ENCODE data around the gene CNBP. TPM values are rescaled to one million over a fixed set of nuclear protein-coding genes. Genes with fewer than 3 reads are reported as not detected.
A peak's percentile ranks its signal among the peaks of the same experiment; 100 is the strongest.

The CNBP gene
- total and polyA plus RNA-seq, 2 experiments from 2014 or later: 240 to 373 TPM

DNA sequence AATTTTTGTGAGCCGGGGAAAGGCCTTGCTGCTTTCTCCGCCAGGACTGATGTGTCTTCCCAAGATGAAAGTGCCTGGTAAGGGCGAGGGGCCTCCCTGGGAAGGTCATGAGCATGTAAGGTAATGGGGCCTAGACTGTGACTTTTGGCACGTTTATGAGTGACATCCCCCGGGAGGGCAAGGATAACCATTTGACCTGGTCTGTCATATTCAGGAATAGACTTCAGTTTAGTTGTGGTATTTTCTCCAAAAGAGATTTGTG, 631 bp upstream of the CNBP start:
- Histone ChIP-seq H3K79me2 (ENCODE audit: insufficient read depth) (peaks cover 71% of the 10 kb centered on the region), H3F3A (ENCODE audit: insufficient read depth) (peaks cover 38% of the 10 kb centered on the region), H3K27me3 (replicated peaks; ENCODE audit: insufficient read depth) (no peaks in the 10 kb centered on the region), H3K4me2 (ENCODE audit: unreplicated experiment) (peak overlapping the region; percentile 98), H3K27ac (peak overlapping the region; percentile 88), H3K9me2 (ENCODE audit: insufficient read depth) (no peaks in the 10 kb centered on the region), H4K20me1 (ENCODE audit: insufficient read depth) (peaks cover 16% of the 10 kb centered on the region), H3K4me3 (peak overlapping the region; percentile 91), H3K36me3 (ENCODE audit: low read depth) (no peaks in the 10 kb centered on the region), H2AFZ (peak overlapping the region; percentile 81), H3K4me1 (ENCODE audit: insufficient read depth) (peaks cover 27% of the 10 kb centered on the region), H3K9ac (peak overlapping the region; percentile 99), H3K9me3 (ENCODE audit: low read depth) (no peaks in the 10 kb centered on the region)
- WGBS, 2 experiments (ENCODE audit: low coverage in 1 of 2, low lambda C conversion rate in 2 of 2, missing lambda C conversion rate in 2 of 2): 2 to 3% methylated on average over 5 of the region's 5 CpGs
- peak; percentile 46 for DNase-seq
- in situ Hi-C loops (cut with MboI): no loop called here
- TF ChIP-seq EZH2phosphoT487 (IDR thresholded peaks at IDR 0.05; ENCODE audit: insufficient read depth, low read depth) (no peak), EZH2 (IDR thresholded peaks at IDR 0.05; ENCODE audit: insufficient read depth, poor library complexity, severe bottlenecking) (no peak)

DNA sequence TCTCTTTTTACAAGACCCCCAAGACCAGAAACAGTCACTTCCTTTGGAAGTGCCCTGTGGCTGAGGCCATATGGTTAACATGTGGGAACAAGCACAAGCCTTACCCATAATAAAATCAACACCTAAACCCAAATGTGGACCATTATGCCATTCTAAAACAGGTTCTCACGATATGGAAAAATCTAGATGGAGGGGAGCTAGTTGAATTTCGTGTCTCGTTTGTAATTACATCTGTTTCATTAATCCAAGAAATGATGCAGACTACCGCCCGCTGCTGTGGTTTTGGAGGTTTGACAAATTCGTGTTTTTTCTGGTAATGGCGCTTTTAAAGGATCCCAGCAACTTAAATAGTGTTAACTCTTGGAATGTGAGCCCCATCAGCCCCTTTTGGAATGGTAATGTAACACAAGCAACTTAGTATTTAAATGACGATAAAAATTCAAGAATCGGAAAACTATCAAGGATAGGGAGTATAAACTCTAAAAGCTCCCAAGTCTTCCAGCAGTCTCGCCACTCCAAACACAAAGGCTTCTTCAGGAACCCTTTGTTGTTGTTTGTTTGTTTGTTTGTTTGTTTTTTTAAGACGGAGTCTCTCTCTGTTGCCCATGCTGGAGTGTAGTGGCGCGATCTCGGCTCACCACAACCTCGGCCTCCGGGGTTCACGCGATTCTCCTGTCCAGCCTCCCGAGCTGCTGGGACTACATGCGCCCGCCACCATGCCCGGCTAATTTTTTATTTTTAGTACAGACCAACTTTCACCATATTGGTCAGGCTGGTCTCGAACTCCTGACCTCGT, 1.1 kb downstream of the CNBP start:
- H3K36me3 ChIP-seq (ENCODE audit: low read depth): peaks cover 12% of the 10 kb centered on the region
- H3K4me3 ChIP-seq: peak overlapping the region; percentile 91
- WGBS, 2 experiments (ENCODE audit: low coverage in 1 of 2, low lambda C conversion rate in 2 of 2, missing lambda C conversion rate in 2 of 2): 1% methylated on average over 24 of the region's 24 CpGs
- H4K20me1 ChIP-seq (ENCODE audit: insufficient read depth): peaks cover 24% of the 10 kb centered on the region
- no peaks in the 10 kb centered on the region for H3K9me2 ChIP-seq (ENCODE audit: insufficient read depth)
- TF ChIP-seq EZH2 (IDR thresholded peaks at IDR 0.05; ENCODE audit: insufficient read depth, poor library complexity, severe bottlenecking): no peak
- no peak for TF ChIP-seq EZH2phosphoT487 (IDR thresholded peaks at IDR 0.05; ENCODE audit: insufficient read depth, low read depth)
- H3K4me1 ChIP-seq (ENCODE audit: insufficient read depth): peaks cover 36% of the 10 kb centered on the region
- peak overlapping the region; percentile 99 for H3K9ac ChIP-seq
- H3K79me2 ChIP-seq (ENCODE audit: insufficient read depth): peaks cover 89% of the 10 kb centered on the region
- peaks cover 52% of the 10 kb centered on the region for H3F3A ChIP-seq (ENCODE audit: insufficient read depth)
- H3K27ac ChIP-seq: peak overlapping the region; percentile 88
- H3K4me2 ChIP-seq (ENCODE audit: unreplicated experiment): peak overlapping the region; percentile 98
- in situ Hi-C loops (cut with MboI): no loop called here
- H3K27me3 ChIP-seq (replicated peaks; ENCODE audit: insufficient read depth): no peaks in the 10 kb centered on the region
- no peaks in the 10 kb centered on the region for H3K9me3 ChIP-seq (ENCODE audit: low read depth)
- H2AFZ ChIP-seq: no peak overlapping the region
- DNase-seq: peak; percentile 67

DNA sequence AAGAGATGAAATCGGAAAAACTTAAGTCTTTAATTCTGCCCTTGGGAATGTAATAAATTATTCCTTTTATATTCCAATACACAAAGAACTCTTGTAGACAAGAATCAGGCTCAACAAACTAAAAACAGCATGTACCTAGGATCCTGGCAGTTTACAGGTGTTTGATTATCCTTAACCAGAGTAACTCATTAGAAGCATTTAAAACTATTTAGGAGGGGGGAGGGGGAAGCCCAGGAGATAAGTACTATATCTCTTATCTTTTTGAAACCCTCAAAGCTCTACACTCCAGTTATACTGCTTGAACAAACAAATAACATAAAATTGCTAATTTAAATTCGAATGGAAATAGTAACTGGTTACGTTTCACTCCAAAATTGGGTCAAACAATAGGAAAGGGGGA, 1.9 kb downstream of the CNBP start:
- Histone ChIP-seq H3K79me2 (ENCODE audit: insufficient read depth) (peaks cover 96% of the 10 kb centered on the region), H3F3A (ENCODE audit: insufficient read depth) (peaks cover 60% of the 10 kb centered on the region), H3K27me3 (replicated peaks; ENCODE audit: insufficient read depth) (no peaks in the 10 kb centered on the region), H3K9ac (peak overlapping the region; percentile 99), H3K9me3 (ENCODE audit: low read depth) (no peaks in the 10 kb centered on the region), H2AFZ (no peak overlapping the region), H3K4me3 (peak overlapping the region; percentile 91), H4K20me1 (ENCODE audit: insufficient read depth) (peaks cover 31% of the 10 kb centered on the region), H3K27ac (peak overlapping the region; percentile 88), H3K36me3 (ENCODE audit: low read depth) (peaks cover 19% of the 10 kb centered on the region), H3K9me2 (ENCODE audit: insufficient read depth) (no peaks in the 10 kb centered on the region), H3K4me2 (ENCODE audit: unreplicated experiment) (peak overlapping the region; percentile 98), H3K4me1 (ENCODE audit: insufficient read depth) (peaks cover 32% of the 10 kb centered on the region)
- DNase-seq: no peak
- in situ Hi-C loops (cut with MboI): no loop called here
- 12 to 16% methylated on average over 3 of the region's 3 CpGs for WGBS, 2 experiments (ENCODE audit: low coverage in 1 of 2, low lambda C conversion rate in 2 of 2, missing lambda C conversion rate in 2 of 2)
- TF ChIP-seq EZH2 (IDR thresholded peaks at IDR 0.05; ENCODE audit: insufficient read depth, poor library complexity, severe bottlenecking): no peak
- TF ChIP-seq EZH2phosphoT487 (IDR thresholded peaks at IDR 0.05; ENCODE audit: insufficient read depth, low read depth): no peak

- peak overlapping the region; percentile 98 for H3K4me2 ChIP-seq (ENCODE audit: unreplicated experiment)
- 21 to 22% methylated on average over 1 of the region's 1 CpG for WGBS, 2 experiments (ENCODE audit: low coverage in 1 of 2, low lambda C conversion rate in 2 of 2, missing lambda C conversion rate in 2 of 2)
- H3K27me3 ChIP-seq (replicated peaks; ENCODE audit: insufficient read depth): no peaks in the 10 kb centered on the region
- in situ Hi-C loops (cut with MboI): no loop called here
- H3K9me2 ChIP-seq (ENCODE audit: insufficient read depth): no peaks in the 10 kb centered on the region
- peaks cover 32% of the 10 kb centered on the region for H3K4me1 ChIP-seq (ENCODE audit: insufficient read depth)
- peaks cover 42% of the 10 kb centered on the region for H4K20me1 ChIP-seq (ENCODE audit: insufficient read depth)
- peak overlapping the region; percentile 99 for H3K9ac ChIP-seq
- peaks cover 27% of the 10 kb centered on the region for H3K36me3 ChIP-seq (ENCODE audit: low read depth)
- H3K4me3 ChIP-seq: peak overlapping the region; percentile 91
- DNase-seq: peak; percentile 45
- TF ChIP-seq EZH2 (IDR thresholded peaks at IDR 0.05; ENCODE audit: insufficient read depth, poor library complexity, severe bottlenecking): no peak
- no peak for TF ChIP-seq EZH2phosphoT487 (IDR thresholded peaks at IDR 0.05; ENCODE audit: insufficient read depth, low read depth)
- H3K27ac ChIP-seq: peak overlapping the region; percentile 76
- H3K79me2 ChIP-seq (ENCODE audit: insufficient read depth): peaks cover 98% of the 10 kb centered on the region
- H3K9me3 ChIP-seq (ENCODE audit: low read depth): no peaks in the 10 kb centered on the region
- no peak overlapping the region for H2AFZ ChIP-seq
- peaks cover 51% of the 10 kb centered on the region for H3F3A ChIP-seq (ENCODE audit: insufficient read depth)
These were observed 3.2 kb downstream of the CNBP start for GRCh38 chr3:129180461-129180860.

Measured in GM23248 (cell line).